Activated B cell treated with CpG ODN at 0.5 μM for 24 hours (primary cell): Measurements from ENCODE around the gene BLOC1S1. TPM values are rescaled to one million over a fixed set of nuclear protein-coding genes. Genes with fewer than 3 reads are reported as not detected.

Experiments used
- ATAC-seq: fragments of 200-7000 bp; cut with Tn5 transposase; one replicate; pipeline ENCODE4 v1.10.0; 2021; ENCODE audit warnings: low read depth, mild to moderate bottlenecking, moderate library complexity
- CTCF ChIA-PET: fragments of 350-600 bp; sonication (Branson Sonifier 250); formaldehyde crosslinking; loops from one replicate; lab custom pipeline; 2021; ENCODE audit warnings: antibody characterized with exemption; lab: Charles Lee
- POLR2A ChIA-PET: fragments of 350-600 bp; sonication (Branson Sonifier 250); formaldehyde crosslinking; loops from one replicate; lab custom pipeline; 2021; ENCODE audit warnings: antibody characterized with exemption; lab: Charles Lee
- DNase-seq: peaks from one replicate; pipeline ENCODE4 v3.0.0; 2022
- H3K27ac Mint-ChIP-seq: one replicate; pipeline ENCODE4 v1.8.0; 2020; ENCODE audit warnings: mixed read lengths
- H3K27me3 Mint-ChIP-seq: one replicate; pipeline ENCODE4 v1.8.0; 2021; ENCODE audit warnings: mixed read lengths
- H3K36me3 Mint-ChIP-seq: one replicate; pipeline ENCODE4 v1.8.0; 2021; ENCODE audit warnings: low read depth, mixed read lengths
- H3K4me1 Mint-ChIP-seq: one replicate; pipeline ENCODE4 v1.8.0; 2021; ENCODE audit warnings: mixed read lengths
- H3K4me3 Mint-ChIP-seq: one replicate; pipeline ENCODE4 v1.8.0; 2020; ENCODE audit warnings: mild to moderate bottlenecking, mixed read lengths
- H3K9me3 Mint-ChIP-seq: one replicate; pipeline ENCODE4 v1.8.0; 2020; ENCODE audit warnings: mixed read lengths
- CTCF ChIP-seq: fragments of 200-600 bp; IDR thresholded peaks from one replicate; pipeline ENCODE4 v1.8.0; 2022; ENCODE audit warnings: antibody characterized with exemption, mild to moderate bottlenecking
- intact Hi-C: fragments of 100-400 bp; cut with micrococcal nuclease; formaldehyde crosslinking; loops from one replicate; pipeline ENCODE4 v1.15.1; 2024
- total RNA-seq: library from RNA; stranded (reverse); gene quantifications from 2 replicates; pipeline ENCODE4 v1.2.3, GENCODE V29; 2022

The BLOC1S1 gene
- total RNA-seq, 1 donor from 2014 or later: 91.0 TPM

GRCh38 chr12:55700255-55701018, 15.4 kb upstream of the BLOC1S1 start:
- POLR2A ChIA-PET: no interaction called here
- intact Hi-C loops: no loop called here

DNA sequence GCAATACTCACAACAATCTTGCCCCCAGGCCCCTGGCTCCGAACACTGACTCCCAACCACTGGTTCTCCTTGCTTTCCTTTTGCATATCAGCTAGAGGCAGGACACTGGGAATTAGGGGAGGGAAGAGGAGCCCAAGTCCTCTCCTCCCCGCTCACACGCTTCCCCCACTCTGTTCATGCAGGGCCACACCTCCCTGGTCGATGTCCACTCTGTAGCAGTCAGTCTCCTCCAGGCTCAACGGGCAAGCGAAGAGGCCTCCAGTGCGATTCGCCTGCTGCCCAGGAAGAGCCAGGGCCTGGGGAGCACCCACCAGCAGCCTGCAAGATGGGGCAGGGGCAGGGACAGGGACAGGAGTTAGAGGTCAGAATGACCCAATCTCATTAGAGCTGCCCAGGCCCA, 13.0 kb upstream of the BLOC1S1 start:
- TF ChIP-seq CTCF: no peak
- ChIA-PET CTCF (no interaction called here), POLR2A (no interaction called here)
- DNase-seq (no peak), ATAC-seq (no peak)
- no peaks in the 10 kb centered on the region for H3K36me3 Mint-ChIP-seq
- H3K4me1 Mint-ChIP-seq: peaks cover 8% of the 10 kb centered on the region
- H3K27ac Mint-ChIP-seq: no peak overlapping the region
- H3K9me3 Mint-ChIP-seq: no peaks in the 10 kb centered on the region
- H3K27me3 Mint-ChIP-seq: peaks cover 2% of the 10 kb centered on the region
- intact Hi-C loops: no loop called here
- no peak overlapping the region for H3K4me3 Mint-ChIP-seq

More at GRCh38 chr12:55700255-55701018, 15.4 kb upstream of the BLOC1S1 start:
- Mint-ChIP-seq H3K4me1 (no peaks in the 10 kb centered on the region), H3K27me3 (peaks cover 11% of the 10 kb centered on the region), H3K27ac (no peak overlapping the region), H3K4me3 (no peak overlapping the region), H3K36me3 (no peaks in the 10 kb centered on the region), H3K9me3 (no peaks in the 10 kb centered on the region)
- CTCF ChIA-PET: no interaction called here
- ATAC-seq: no peak
- no peak for DNase-seq
- no peak for TF ChIP-seq CTCF

DNA sequence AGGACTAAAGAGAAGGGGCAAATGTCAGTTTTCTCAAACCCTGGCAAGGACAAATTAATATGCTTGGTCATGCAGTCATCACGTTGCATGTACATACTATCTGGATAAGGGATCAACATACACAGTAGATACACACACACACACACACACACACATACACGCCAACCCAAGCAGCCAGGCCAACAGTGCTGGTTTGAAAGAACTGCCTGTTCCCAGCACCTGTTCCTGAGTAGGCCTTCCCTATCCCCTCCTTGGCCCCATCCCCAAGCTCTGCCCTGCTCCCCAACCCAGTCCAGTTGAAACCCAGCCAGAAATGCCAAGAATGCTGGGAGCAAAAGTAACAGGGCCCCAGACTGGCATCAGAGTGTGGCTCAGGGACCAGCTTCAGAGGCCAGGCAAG, 12.6 kb upstream of the BLOC1S1 start:
- H3K36me3 Mint-ChIP-seq: no peaks in the 10 kb centered on the region
- no peak overlapping the region for H3K27ac Mint-ChIP-seq
- TF ChIP-seq CTCF: no peak
- peaks cover 2% of the 10 kb centered on the region for H3K27me3 Mint-ChIP-seq
- CTCF ChIA-PET: no interaction called here
- intact Hi-C loops: no loop called here
- POLR2A ChIA-PET: no interaction called here
- no peak overlapping the region for H3K4me3 Mint-ChIP-seq
- no peak for ATAC-seq
- H3K9me3 Mint-ChIP-seq: no peaks in the 10 kb centered on the region
- no peak for DNase-seq
- H3K4me1 Mint-ChIP-seq: peaks cover 12% of the 10 kb centered on the region

GRCh38 chr12:55703901-55704761, 11.7 kb upstream of the BLOC1S1 start:
- Mint-ChIP-seq H3K4me3 (no peak overlapping the region), H3K9me3 (no peaks in the 10 kb centered on the region), H3K27me3 (peaks cover 5% of the 10 kb centered on the region), H3K27ac (no peak overlapping the region), H3K4me1 (peaks cover 20% of the 10 kb centered on the region), H3K36me3 (no peaks in the 10 kb centered on the region)
- DNase-seq (no peak), ATAC-seq (no peak)
- intact Hi-C loops: no loop called here
- ChIA-PET CTCF (no interaction called here), POLR2A (interaction anchor here (0.7 kb wide), 1 partner anchor 18 kb away, joined by 8 read pairs; no protein-coding TSS in a partner anchor)
- no peak for TF ChIP-seq CTCF
